ENCODE measurements around the gene PPP2R5C.

DNA sequence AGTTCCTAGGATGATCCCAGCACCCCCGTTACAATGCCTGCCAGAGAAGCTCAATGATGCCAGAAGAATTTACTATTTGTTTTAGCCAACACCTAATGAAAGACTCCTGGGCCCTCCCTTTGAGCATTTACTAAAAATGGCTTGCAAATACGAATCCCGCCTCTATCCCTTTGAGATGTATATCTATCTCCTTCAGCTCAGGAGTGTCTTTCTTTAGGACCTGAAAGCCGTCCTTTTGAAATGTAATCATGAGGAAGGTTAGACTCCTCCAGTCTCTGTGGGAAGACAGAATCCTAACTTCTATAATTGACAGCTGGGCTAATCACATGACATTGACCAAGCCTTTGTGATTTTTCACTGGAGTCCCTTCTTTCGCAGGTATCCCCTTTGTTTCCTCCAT, 183.7 kb downstream of the PPP2R5C start:
- TF ChIP-seq CTCF (IDR thresholded peaks at IDR 0.05; ENCODE audit: borderline replicate concordance, extremely low read depth, low read length, poor library complexity, severe bottlenecking) (no peak), EZH2 (IDR thresholded peaks at IDR 0.05; ENCODE audit: borderline replicate concordance, low read depth, low read length, severe bottlenecking) (no peak)

Measured in DND-41 (cell line).